Stimulated activated CD4-positive, alpha-beta T cell treated with anti-CD3 and anti-CD28 coated beads, Interleukin-4, amount 100 ng/mL, for 4 hours (primary cell): ENCODE data around the gene PPIG.
"Not testable (repeated sequence)": the region's sequence is repeated elsewhere in the genome, so short reads cannot be mapped to it uniquely, and the experiment has no call there.

Source experiments
- DNase-seq, 2 experiments: peaks; one replicate each; pipeline ENCODE4 v3.0.0-alpha.2; 2020

PPIG gene

GRCh38 chr2:169664978-169665930 lies 81.1 kb downstream of the PPIG start:
- DNase-seq, result no peak

- no peak for DNase-seq
Observed at GRCh38 chr2:169667583-169667982, 83.4 kb downstream of the PPIG start.

- DNase-seq, result no peak
Observed at GRCh38 chr2:169670215-169670651, 86.1 kb downstream of the PPIG start.

GRCh38 chr2:169670937-169671336 lies 86.8 kb downstream of the PPIG start:
- DNase-seq, result no peak

GRCh38 chr2:169672406-169672805 lies 88.3 kb downstream of the PPIG start:
- no peak for DNase-seq

- no peak for DNase-seq
Observed at GRCh38 chr2:169673106-169673505, 89.0 kb downstream of the PPIG start.

GRCh38 chr2:169673921-169674320 lies 89.8 kb downstream of the PPIG start:
- DNase-seq, result no peak

GRCh38 chr2:169676357-169676756 lies 92.2 kb downstream of the PPIG start:
- DNase-seq, result no peak

GRCh38 chr2:169676850-169677249 lies 92.7 kb downstream of the PPIG start:
- DNase-seq, result no peak

DNA sequence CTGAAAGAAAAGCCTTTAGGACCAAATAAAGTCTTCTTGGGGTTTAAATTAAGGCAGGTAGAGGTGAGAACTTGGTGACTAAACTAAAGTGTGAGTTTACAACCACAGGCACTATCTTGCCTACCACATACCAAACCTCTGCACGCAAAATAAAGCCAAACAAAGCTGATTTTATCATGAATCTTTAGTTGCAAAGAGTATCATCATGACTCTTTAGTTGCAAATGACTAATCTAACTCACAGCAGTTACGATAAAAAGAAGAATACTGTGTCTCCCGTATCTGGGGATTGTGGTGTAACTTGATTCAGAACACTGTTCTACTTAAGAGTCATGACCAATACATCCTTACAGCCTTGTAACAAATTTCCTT lies 98.9 kb downstream of the PPIG start:
- no peak for DNase-seq

- no peak for DNase-seq
Observed at GRCh38 chr2:169683425-169684134, 99.4 kb downstream of the PPIG start.

- no peak for DNase-seq
Observed at GRCh38 chr2:169684135-169684565, 100.0 kb downstream of the PPIG start.

- not testable (repeated sequence) for DNase-seq
Observed at GRCh38 chr2:169684712-169685111, 100.6 kb downstream of the PPIG start.

DNA sequence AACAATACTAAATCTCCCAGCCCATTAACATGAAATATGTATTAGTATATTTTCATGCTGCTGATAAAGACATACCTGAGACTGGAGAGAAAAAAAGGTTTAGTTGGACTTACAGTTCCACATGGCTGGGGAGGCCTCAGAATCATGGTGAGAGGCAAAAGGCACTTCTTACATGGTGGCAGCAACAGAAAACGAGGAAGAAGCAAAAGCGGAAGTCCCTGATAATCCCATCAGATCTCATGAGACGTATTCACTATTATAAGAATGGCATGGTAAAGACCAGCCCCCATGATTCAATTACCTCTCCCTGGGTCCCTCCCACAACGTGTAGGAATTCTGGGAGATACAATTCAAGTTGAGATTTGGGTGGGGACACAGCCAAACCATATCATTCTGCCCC lies 102.7 kb downstream of the PPIG start:
- not testable (repeated sequence) for DNase-seq

DNA sequence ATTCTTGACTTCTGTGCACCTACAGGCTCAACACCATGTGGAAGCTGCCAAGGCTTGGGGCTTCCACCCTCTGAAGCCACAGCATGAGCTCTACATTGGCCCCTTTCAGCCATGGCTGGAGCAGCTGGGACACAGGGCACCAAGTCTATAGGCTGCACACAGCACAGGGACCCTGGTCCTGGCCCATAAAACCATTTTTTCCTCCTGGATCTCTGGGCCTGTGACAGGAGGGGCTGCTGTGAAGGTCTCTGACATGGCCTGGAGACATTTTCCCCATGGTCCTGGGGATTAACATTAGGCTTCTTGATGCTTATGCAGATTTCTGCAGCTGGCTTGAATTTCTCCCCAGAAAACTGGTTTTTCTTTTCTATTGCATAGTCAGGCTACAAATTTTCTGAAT lies 103.8 kb downstream of the PPIG start:
- DNase-seq, result not testable (repeated sequence)

DNA sequence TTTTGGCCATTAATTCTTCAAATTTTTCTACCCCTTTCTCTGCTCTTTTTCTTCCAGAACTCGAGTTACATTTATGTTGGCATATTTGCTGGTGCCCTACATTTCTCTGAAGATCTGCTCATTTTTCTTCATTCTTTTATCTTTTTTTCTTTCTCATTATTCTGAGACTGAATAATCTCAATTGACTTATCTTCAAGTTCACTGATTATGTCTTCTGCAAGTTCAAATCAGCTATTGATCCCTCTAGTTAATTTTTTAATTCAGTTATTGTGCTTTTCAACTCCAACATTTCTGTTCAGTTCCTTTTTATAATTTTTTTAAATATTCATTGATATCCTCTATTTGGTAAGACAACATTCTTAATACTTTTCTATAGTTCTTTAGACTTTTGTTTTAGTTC lies 106.8 kb downstream of the PPIG start:
- DNase-seq, result no peak
